Left renal cortex interstitium (tissue), 4 donors: ENCODE results near the gene STIL. TPM values are rescaled to one million over a fixed set of nuclear protein-coding genes. Genes with fewer than 3 reads are reported as not detected.
"Not testable (repeated sequence)": the region's sequence is repeated elsewhere in the genome, so short reads cannot be mapped to it uniquely, and the experiment has no call there.

Experiments used
- DNase-seq, 4 donors: peaks; one replicate each; pipeline ENCODE4 v3.0.0-alpha.2; 2013; ENCODE audit warnings: low read depth in 4 of 4, low spot score in 2 of 4, missing footprints in 1 of 4
- polyA plus RNA-seq, 4 donors: library from polyadenylated mRNA; unstranded; fragments of 120-200 nt; gene quantifications; one replicate each; pipeline ENCODE4 v1.2.1, GENCODE V29; 2013; ENCODE audit not compliant: insufficient read length in 4 of 4

The STIL gene
- polyA plus RNA-seq: 10 to 100 TPM in 1 of 4 donors, 1 to 10 TPM in 3; 8.3 to 10.3 (median 8.9) TPM

DNA sequence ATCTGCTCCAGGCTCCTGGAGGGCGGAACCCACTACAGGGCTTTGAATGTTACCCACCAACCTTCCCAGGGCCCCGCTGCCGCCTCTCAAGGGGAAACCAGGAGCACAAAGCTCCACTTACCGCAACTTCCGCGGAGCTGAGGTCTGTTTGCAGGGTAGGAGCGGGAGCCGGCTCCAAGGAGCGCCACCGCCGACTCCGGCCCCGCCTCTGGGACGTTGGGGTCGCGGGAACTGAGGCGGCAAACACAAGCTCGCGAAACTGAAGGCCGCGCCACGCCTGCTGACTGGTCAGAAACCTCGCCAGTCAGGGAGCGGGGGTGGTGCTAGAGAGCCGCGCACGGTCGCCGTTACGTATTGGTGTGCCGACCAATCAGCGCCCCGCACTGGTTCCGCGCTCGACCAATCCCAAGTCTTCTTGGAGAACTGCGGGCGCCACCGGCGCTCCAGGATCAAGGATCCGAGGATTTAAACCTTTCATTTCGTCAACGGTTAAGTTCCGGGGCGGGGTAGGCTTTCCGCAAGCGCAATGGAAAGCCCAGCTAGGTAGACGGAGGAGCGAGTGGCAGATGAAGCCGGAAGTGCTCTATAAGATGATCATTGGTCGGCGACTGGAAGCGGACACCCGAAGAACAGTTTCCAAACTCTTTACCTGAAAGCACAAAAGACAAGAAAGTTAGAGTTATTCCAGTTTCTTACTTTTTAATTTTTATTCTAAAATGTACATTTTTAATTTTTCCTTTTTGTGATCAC is at the start of gene STIL:
TSS of gene STIL (minus strand) at position 233 of the 750 bp plus-strand sequence. CDS start 3,828 bp downstream, outside the sequence.
- peak; percentile 95 to 99 (median 98) for DNase-seq

DNA sequence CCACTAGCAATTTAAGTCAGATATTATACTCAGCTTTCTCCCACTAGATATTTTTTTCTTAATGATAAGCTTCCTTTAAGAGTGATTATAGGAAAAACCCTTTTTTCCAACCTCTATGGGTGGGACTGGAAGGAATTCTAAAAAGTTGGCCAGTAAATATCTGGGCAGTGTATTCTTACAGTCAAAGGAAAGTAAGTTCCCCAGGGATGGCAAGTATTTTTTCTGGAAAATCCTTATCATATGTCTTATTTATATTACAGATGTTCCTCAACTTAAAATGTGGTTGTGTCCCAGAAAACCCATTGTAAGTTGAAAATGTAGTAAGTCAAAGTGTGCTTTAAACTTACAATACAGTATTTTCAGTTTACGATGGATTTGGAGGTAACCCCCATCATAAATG is 48.9 kb upstream of the STIL start:
- no peak for DNase-seq

DNA sequence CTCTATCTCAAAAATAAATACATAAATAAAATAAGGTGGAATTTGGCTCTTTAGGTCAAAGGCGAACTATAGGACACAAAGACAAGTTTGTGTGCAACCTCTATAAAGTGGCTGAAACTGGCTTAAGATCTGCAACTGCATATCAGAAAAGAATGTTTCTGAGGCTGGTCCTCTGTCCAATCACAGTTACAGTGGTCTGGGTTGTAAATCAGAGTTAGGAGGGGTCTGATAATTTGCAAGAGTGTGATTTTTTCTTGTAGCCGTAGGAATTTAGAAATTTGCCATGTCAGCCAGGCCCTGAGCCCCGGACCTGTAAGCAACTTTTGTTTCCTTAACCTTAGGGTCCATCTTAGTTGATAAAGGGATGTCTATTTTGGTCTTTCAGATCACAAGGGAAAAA is 47.4 kb upstream of the STIL start:
- no peak for DNase-seq

DNA sequence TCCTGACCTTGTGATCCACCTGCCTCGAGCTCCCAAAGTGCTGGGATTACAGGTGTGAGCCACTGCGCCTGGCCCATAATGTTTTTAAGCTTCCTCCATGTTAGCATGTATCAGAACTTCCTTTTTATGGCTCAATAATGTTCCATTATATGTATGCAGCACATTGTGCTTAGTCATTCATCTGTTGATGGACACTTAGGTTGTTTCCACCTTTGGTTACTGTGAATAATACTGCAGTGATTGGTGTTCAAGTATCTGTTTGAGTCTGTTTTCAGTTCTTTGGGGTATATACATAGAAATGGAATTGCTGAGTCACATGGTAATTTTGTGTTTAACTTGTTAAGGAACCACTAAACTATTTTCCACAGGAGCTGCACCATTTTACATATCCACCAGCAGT is 37.4 kb upstream of the STIL start:
- no peak for DNase-seq

DNA sequence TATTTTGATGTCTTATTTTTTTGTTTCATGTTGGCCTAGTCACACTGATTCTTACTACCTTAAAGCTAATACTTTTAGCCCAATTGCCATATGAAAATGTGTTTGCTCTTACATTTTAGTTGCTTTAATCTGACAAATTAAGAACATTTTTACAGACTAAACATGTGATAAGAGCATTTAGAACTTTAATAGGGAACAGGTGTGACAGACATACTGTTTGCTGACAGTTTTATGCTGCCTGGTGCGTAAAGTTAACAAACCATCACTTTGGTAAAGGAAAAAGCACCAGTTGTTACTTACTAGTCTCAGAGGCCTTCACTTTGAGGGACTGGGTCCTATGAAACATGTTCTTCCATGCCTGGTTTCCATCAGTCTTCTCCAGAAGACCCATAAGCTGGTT is 34.3 kb upstream of the STIL start:
- DNase-seq: no peak

DNA sequence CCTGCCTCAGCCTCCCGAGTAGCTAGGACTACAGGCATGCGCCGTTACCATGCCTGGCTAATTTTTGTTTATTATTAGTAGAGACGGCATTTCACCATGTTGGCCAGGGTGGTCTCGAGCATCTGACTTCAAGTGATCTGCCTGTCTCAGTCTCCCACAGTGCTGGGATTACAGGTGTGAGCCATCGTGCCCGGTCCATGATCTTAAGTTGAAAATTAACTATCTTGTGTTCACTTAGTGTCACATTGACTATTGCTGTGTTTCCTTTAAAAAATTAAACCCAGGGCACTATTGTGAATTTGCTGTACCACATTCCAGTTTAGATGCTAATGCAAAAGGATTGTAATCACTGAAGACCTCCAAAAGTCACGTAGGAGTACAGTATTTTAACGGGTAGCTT is 33.8 kb upstream of the STIL start:
- no peak for DNase-seq

DNA sequence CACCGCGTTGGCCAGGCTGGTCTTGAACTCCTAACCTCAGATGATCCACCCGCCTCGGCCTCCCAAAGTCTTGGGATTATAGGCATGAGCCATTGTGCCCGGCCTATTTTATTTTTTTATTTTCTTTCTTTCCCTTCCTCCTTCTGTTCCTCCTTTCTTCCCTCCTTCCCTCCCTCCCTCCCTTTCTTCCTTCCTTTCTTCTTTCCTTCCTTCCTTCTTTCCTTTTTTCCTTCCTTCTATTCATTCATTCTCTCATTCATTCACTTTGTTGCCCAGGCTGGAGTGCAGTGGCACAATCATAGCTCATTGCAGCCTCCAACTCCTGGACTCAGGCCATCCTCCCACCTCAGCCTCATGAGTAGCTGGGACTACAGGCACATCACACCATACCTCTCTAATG is 33.0 kb upstream of the STIL start:
- not testable (repeated sequence) for DNase-seq

DNA sequence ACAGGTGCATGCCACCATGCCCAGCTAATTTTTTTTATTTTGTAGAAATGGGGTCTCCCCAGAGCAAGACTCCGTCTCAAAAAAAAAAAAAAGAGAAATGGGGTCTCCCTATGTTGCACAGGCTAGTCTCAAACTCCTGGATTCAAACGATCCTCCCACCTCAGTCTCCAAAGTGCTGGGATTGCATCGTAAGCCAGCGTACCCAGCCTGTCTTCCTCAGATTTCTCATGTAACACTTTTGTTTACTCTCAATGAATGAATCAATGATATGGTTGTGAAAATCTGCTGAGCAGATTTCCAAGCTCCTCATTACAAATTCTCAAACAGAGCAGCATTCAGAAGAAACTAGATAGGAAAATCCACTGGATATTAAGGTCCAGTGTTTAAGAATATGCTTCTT is 26.3 kb upstream of the STIL start:
- no peak for DNase-seq

DNA sequence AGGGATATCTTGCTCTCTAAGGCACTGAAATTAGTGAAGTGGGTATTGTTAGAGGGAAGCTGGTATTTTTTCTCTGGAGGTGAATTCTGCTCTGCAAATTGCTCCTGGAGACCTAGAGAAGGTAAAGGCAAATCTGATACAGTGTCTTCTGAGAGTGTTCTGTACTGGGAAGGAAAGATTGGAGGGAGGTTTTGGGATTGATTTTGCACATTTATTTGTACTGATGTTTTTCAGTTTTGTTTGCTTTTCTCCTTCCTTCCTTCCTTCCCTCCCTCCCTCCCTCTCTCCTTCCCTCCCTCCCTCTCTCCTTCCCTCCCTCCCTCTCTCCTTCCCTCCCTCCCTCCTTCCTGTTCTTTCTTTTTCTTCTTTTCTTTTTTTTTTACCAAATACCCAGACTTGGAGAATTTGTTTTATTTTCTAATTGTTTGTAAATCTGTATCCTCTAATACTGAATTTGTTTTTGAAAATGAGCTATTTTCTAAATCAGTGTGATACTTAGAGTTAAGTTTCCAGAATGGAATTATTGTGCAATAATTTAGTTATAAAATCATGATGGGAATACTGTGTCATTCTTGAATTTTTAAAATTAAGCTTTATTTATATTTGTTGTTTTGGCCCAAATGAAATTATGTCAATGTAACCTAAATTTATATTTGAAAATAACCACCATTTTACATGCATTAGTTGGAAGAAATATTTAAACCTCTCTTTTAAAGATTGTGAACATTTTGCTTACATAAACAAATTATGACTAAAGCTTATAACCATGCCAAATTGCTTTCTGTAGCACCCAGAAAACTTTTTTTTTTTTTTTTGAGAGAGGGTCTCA is 24.5 kb upstream of the STIL start:
- no peak for DNase-seq

DNA sequence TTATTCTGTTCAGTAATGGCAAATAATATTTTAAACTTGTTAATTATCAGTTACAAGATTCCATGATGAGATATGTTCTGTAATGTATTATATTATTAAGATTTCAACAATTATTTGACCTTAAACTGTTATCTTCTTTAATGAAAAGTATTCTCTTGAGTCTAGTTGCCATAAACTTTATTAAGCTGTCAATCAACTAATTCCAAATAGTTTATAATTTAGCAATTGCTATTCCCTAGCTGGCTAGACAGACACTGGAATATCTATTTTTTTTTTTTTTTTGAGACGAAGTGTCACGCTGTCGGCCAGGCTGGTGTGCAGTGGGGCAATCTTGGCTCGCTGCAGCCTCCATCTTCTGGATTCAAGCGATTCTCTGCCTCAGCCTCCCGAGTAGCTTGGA is 23.4 kb upstream of the STIL start:
- DNase-seq: no peak

DNA sequence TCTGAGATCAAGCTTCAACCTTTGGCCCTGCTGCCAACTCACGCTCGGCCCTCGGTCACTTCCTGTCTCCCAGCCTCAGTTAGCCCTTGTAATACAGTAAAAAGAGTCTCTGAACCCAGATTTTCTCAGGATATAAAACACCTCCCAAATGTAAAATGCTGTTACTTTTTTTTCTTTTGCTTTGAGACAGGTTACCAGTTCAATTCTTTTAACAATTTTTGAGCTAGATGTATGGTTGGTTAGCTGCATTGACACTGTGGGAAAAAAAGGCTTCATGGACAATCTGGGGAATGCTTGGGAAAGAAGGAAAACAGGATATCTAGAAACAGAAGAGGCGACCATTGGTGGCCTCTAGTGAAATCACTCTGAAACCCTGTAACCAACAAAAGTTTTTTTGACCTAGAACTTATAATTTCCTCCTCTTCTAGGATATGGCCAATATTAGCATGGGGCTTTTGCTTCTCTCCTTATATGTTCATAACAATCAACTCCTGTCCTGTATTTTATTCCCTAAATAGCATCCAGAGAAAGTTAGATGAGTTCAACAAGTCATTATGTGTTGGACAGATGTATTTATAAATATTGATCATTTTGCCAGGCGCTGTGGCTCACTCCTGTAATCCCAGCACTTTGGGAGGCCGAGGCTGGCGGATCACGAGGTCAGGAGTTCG is 21.0 kb upstream of the STIL start:
- no peak for DNase-seq

DNA sequence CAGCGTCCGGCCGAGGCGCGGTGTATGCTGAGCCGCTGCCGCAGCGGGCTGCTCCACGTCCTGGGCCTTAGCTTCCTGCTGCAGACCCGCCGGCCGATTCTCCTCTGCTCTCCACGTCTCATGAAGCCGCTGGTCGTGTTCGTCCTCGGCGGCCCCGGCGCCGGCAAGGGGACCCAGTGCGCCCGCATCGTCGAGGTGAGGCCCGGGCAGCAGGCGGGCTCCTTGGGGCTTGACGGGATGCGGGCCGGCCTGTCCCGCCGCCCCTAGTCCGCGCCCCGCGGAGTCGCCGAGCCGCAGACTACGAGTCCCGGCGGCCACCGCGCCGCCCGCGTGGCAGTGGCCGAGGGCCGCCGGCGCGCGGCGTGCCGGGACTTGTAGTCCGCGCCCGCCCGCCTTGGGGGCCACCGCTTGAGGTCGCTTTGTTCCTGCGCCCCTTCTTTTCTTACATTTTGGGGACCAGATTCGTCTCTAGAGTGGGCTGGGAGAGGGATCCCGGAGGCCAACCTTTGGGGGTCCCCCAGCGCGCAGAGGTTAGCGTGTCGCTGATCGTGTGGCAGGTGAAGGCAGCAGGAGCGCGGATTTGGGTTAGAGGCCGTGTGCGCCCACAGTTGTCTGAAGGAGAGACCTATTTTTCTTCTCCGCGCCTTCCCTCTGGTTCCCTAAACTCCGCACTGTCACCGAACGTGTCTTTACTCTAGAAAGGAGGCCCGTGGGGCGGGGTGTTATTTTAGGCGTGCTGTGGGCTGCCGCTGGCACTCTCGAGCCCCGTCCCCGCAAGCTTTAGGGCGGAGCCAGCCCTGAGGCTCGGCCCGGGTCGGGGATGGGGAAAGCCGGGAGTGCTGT is 20.2 kb upstream of the STIL start:
- DNase-seq: peak; percentile 65 to 76 (median 68)

DNA sequence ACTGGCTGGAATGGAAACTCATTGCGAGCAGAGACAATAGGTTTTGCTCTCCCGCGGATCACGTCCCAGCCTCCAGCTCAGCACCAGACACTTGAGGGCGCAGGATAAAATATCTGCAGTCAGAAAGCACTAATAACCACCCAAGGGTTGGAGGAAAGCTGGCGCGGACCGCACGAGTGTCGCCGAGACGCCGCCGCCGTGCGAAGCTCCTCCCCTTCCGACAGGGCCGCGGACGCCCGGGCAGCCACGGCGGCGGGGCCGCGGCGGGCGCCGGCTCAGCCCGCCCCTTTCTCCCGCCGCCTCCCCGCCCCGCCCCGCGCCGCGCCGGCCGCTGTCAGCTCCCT is 19.6 kb upstream of the STIL start, which contains the start of gene CMPK1:
TSS of gene CMPK1 (plus strand) at position 213 of the 344 bp plus-strand sequence. CDS start 156 bp downstream, outside the sequence.
- DNase-seq: peak; percentile 52 to 75 (median 68)

DNA sequence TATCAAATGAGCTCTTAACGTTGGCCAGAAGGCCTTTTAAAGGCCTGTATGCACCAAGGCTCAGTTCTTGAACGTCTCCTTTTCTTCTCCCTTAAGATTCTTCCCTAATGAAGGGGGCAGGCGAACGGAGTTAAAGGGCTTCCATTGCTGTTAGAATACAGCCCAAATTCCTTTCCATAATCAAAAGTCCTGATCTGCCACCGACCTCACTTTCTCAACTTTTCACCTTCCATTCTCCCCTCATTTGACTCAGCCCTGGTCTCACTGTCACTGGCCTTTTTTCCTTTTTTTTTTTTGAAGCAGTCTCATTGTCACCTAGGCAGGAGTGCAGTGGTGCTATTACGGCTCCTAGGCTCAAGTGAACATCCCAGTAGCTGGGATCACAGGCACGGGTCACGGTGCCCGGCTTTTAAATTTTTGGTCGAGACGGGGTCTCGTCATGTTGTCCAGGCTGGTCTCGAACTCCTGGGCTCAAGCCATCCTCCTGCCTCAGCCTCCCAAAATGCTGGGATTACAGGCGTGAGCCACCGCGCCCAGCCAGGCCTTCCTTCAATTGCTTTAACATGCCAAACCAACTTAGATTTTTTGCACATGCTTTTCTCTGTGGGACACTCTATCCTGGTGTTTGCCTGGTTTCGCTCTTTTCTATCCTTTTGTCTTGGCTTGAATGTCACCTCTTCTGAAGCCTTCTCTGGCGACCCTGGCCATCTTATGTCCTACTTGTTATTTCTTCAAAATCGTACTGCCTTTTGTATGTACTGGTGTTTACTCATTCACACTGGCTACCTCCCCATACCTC is 19.0 kb upstream of the STIL start:
- no peak for DNase-seq

DNA sequence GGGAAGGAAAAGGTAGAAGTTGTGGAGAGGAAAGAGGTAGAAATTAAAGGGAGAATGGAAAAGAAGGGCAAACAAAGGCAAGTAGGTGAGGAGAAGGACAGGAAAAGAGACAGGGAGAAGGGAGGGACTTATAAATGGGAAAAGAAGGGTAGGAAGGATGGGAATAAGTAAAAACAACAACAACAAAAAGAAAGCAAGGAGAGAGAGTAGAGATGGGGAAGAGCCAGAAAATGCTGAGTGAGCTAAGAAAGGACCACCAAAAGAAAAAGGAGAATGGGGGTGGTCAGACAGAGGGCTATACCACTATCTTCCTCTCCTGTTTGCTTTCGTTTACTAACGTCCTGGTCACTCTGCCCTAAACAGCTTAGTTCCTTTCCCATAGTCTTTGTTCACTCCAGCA is 17.9 kb upstream of the STIL start:
- no peak for DNase-seq

DNA sequence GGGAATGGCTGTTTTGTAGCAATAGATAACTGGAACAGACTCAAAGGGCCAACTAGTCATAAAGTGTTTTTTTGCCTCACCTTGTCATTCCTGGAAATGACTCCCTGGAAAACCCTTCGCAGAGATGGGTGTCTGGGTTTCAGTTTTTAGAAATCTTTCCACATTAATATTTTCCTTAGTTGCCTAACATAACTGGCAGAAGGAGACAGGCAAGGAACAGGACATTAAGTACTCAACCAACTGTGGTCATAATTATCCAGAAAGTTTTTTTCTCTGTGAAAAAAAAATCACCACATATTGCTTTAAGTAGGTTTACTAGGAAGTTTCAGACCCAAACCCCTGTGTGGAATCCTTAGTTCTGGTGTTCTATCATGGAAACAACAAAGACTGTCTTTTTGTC is 16.3 kb upstream of the STIL start:
- no peak for DNase-seq

DNA sequence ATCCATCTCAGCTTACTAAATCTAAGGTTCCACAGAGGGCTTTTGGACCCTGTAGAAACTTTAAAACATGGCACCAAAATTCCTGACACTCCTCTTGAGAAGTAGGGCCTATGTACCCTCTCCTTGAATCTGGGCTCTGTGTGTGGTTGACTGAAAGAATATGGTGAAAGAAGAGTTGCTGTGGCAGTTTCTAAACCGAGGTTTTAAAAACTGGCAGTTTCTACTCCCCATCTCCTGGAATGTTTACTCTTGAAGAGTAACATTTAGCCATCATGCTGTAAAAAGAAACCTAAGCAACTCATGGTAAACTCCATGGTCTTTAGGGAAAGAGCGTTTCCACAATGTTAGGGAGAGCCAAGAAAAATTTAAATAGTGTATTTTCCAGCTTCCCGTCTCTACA is 15.0 kb upstream of the STIL start:
- DNase-seq: no peak

DNA sequence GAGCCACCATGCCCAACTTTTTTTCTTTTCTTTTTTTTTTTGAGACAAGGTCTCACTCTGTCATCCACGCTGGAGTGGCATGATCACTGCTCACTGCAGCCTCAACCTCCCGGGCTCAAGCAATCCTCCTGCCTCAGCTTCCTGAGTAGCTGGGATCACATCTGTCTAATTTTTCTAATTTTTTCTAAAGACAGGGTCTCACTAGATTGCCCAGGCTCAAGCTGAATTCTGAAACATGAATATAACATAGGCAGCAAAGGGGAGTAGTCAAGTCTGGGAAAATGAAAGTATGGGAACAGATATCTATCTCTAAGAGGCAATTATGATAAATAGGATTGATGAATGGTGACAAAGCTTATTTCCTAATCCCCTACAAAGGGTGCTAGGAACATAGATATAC is 12.3 kb upstream of the STIL start:
- DNase-seq: no peak

DNA sequence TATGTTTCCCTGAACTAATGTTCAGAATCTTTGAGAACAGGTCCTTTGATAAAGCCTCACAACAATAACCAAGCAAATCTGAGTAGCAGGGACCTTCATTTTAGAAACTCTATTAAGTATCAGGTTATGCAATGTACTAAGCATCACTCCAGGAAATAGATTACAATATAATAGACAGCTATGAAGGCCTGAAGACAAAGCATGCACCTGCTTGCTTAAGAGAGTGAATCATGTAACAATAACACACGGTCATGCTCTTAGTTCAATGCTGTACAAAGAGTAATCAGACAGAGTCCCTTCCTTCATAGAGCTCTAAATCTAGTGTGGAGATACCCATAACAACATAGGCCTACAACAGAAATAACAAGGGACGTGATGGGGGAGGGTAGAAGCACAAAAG is 11.6 kb upstream of the STIL start:
- DNase-seq: no peak

DNA sequence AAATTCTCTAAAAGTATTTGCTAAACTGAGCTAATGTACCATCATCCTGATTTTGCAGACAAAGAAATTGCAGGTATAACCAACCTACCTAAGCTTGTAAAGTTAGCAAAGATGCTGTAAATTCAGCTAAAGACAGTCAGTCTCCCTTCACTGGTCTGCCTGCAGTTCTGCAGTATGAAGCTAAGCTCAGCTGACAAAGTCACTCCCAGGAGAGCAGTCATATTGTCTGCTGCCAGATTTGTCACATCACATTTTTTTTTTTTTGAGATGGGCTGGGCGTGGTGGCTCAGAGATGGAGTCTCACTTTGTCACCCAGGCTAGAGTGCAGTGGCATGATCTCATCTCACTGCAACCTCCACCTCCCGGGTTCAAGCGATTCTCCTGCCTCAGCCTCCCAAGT is 10.7 kb upstream of the STIL start:
- DNase-seq: no peak
